Fibroblast of lung (primary cell): ENCODE measurements around the gene ARID1B.

Experiments used
- CTCF ChIP-seq, 2 donors: IDR thresholded peaks in 1 of 2; conservative IDR thresholded peaks in 1 of 2; 1 replicate in 1 of 2; 2 replicates in 1 of 2; pipeline ENCODE4 v1.5.1; 2011 to 2012; ENCODE audit warnings: low read length in 2 of 2, control low read depth in 1 of 2, inconsistent platforms in 1 of 2, low read depth in 1 of 2, mild to moderate bottlenecking in 1 of 2
- EZH2 ChIP-seq: IDR thresholded peaks from 2 replicates; pipeline ENCODE4 v1.5.1; 2012; ENCODE audit warnings: low read length, control low read depth, mild to moderate bottlenecking; ENCODE audit errors: missing control alignments

- TF ChIP-seq CTCF (conservative IDR thresholded peaks at IDR 0.05 in 1 of 2, IDR thresholded peaks at IDR 0.05 in 1 of 2; ENCODE audit: low read depth in 1 of 2, low read length in 2 of 2) (no peak), EZH2 (no peak)
These were observed 207.1 kb downstream of the ARID1B start for GRCh38 chr6:156984178-156984738.
